Uterus (tissue), 4 donors: ENCODE measurements around the gene ARID1B. TPM values are rescaled to one million over a fixed set of nuclear protein-coding genes. Genes with fewer than 3 reads are reported as not detected.

Experiments
- DNase-seq, 2 donors: peaks; one replicate each; pipeline ENCODE4 v3.0.0-alpha.2; 2019 to 2020
- H3K27ac ChIP-seq, 2 donors: fragments of 200-600 bp; sonication (generic); 1 replicate in 1 of 2; 2 replicates in 1 of 2; pipeline ENCODE4 v1.5.1; 2016 to 2018
- H3K27me3 ChIP-seq, 2 donors: fragments of 200-600 bp; sonication (generic); one replicate each; pipeline ENCODE4 v1.5.1; 2018 to 2019; ENCODE audit warnings: control low read depth in 1 of 2
- H3K36me3 ChIP-seq, 2 donors: fragments of 200-600 bp; sonication (generic); one replicate each; pipeline ENCODE4 v1.5.1; 2019; ENCODE audit warnings: control low read depth in 1 of 2
- H3K4me1 ChIP-seq, 2 donors: fragments of 200-600 bp; sonication (generic); one replicate each; pipeline ENCODE4 v1.5.1; 2018 to 2019; ENCODE audit warnings: control low read depth in 1 of 2
- H3K4me3 ChIP-seq, 2 donors: fragments of 200-600 bp; sonication (generic); 1 replicate in 1 of 2; 2 replicates in 1 of 2; pipeline ENCODE4 v1.5.1; 2018 to 2019; ENCODE audit warnings: mild to moderate bottlenecking in 1 of 2
- H3K9me3 ChIP-seq, 2 donors: fragments of 200-600 bp; sonication (generic); one replicate each; pipeline ENCODE4 v1.5.1; 2019; ENCODE audit warnings: control low read depth in 1 of 2
- POLR2A ChIP-seq, 2 donors: fragments of 450-650 bp; IDR thresholded peaks; one replicate each; pipeline ENCODE4 v1.6.1; 2016; ENCODE audit warnings: antibody characterized with exemption in 2 of 2, mild to moderate bottlenecking in 1 of 2, moderate library complexity in 1 of 2
- intact Hi-C: fragments of 100-400 bp; cut with DNase I; formaldehyde crosslinking; loops from one replicate; pipeline ENCODE4 v1.15.1; 2023; ENCODE audit warnings: low total_unique reads
- total RNA-seq, 4 donors: library from RNA; depleted of rRNA in 3 of 4; stranded (reverse); fragments of >200 nt in 3 of 4; gene quantifications; one replicate each; pipeline versions ENCODE4 v1.1.0 to v1.2.4, GENCODE V29; 2014 to 2023
- TF ChIP-seq, protein P1 (sequence below), 4 experiments: fragments of 200-600 bp in 2 of 4; fragments of 450-650 bp in 2 of 4; sonication (generic) in 2 of 4; IDR thresholded peaks; one replicate each; pipeline ENCODE4 v1.5.1; 2016 to 2019; ENCODE audit warnings: antibody characterized with exemption in 4 of 4, mild to moderate bottlenecking in 2 of 4, moderate library complexity in 1 of 4
- donor health status: DM: yes; HTN: yes; CAD: no.

Gene ARID1B
- total RNA-seq, 4 donors from 2014 or later: 63.8 to 198 (median 125) TPM

DNA sequence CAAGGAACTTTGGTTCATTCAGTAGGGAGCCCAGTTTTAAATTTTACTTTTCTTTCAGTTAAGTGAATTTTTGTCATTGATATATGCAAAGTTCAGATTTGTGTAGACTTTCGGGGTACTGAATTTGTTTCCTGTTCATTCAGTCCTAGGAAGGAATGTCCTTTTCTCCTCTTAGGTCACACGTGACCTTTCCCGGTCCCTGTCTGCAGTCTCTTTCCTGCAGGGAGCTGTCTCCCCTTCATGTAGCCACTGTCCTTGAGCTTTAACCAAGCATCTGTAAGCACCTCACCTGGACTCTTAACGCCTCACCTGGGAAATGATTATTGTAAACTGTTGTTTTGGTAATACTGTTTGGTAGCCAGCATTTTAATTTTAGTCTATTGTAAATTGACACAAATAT is 190.7 kb downstream of the ARID1B start:
- no peak for DNase-seq
- Histone ChIP-seq H3K36me3 (no peaks in the 10 kb centered on the region), H3K9me3 (no peaks in the 10 kb centered on the region), H3K4me1 (peaks cover 4 to 5% of the 10 kb centered on the region in 2 donors), H3K27ac (no peak overlapping the region), H3K4me3 (no peak overlapping the region), H3K27me3 (no peaks in the 10 kb centered on the region)
- TF ChIP-seq, protein P1, sequence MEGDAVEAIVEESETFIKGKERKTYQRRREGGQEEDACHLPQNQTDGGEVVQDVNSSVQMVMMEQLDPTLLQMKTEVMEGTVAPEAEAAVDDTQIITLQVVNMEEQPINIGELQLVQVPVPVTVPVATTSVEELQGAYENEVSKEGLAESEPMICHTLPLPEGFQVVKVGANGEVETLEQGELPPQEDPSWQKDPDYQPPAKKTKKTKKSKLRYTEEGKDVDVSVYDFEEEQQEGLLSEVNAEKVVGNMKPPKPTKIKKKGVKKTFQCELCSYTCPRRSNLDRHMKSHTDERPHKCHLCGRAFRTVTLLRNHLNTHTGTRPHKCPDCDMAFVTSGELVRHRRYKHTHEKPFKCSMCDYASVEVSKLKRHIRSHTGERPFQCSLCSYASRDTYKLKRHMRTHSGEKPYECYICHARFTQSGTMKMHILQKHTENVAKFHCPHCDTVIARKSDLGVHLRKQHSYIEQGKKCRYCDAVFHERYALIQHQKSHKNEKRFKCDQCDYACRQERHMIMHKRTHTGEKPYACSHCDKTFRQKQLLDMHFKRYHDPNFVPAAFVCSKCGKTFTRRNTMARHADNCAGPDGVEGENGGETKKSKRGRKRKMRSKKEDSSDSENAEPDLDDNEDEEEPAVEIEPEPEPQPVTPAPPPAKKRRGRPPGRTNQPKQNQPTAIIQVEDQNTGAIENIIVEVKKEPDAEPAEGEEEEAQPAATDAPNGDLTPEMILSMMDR (IDR thresholded peaks at IDR 0.05): no peak
- TF ChIP-seq POLR2A (IDR thresholded peaks at IDR 0.05): no peak
- intact Hi-C loops: no loop called here

DNA sequence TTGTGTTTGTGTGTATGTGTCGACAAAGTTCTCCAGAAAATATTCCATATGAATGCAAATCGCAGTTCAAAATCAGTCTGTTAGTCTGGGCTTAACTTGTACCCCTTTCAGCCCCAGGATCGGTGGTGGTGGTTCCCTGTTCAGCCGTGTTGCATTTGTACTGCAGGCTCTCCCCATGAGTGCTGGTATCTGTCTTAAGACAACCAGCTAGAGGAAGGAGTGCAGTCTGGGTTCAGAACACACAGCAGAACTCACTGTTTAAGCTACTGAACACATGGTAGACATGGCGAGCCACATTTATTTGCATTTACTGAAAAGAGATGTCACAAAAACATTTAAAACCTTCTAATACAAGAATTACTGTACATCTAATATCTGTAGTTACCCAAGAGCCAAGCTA is 192.1 kb downstream of the ARID1B start:
- H3K9me3 ChIP-seq: no peaks in the 10 kb centered on the region
- intact Hi-C loops: no loop called here
- H3K27ac ChIP-seq: no peak overlapping the region
- no peak overlapping the region for H3K4me3 ChIP-seq
- DNase-seq: no peak
- no peaks in the 10 kb centered on the region for H3K27me3 ChIP-seq
- TF ChIP-seq, protein P1 (IDR thresholded peaks at IDR 0.05): no peak
- no peak for TF ChIP-seq POLR2A (IDR thresholded peaks at IDR 0.05)
- H3K36me3 ChIP-seq: no peaks in the 10 kb centered on the region
- peaks cover 4 to 7% of the 10 kb centered on the region in 2 donors for H3K4me1 ChIP-seq

DNA sequence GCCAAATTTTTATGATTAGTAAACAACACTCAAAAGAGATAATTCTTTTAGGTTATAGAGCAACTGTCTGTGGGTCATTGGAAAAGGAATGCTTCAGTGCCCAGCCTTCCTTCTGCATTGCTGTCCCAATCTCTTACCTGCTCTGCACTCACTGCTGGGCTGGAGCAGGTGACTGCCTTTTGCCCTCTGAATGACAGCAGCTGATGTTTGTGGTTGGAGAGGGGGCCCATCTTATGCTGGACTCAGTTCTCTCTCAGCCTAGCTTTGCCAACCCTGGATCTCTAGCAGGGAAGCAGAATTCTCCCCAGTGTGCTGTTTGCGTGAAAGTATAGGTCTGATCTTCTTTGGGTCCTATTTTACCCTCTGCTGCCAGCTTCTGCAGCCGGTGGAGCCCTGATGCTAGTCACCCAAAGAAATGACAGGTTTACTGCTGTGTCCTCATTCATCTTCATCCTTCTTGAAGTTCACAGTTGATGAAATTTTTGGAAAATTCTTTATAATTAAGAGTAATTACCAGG is 193.5 kb downstream of the ARID1B start:
- Histone ChIP-seq H3K4me3 (no peak overlapping the region), H3K9me3 (no peaks in the 10 kb centered on the region), H3K4me1 (peaks cover 0 to 6% of the 10 kb centered on the region in 2 donors), H3K36me3 (no peaks in the 10 kb centered on the region), H3K27me3 (no peaks in the 10 kb centered on the region), H3K27ac (no peak overlapping the region)
- no peak for DNase-seq
- intact Hi-C loops: no loop called here
- TF ChIP-seq POLR2A (IDR thresholded peaks at IDR 0.05): no peak
- TF ChIP-seq, protein P1 (IDR thresholded peaks at IDR 0.05): no peak

DNA sequence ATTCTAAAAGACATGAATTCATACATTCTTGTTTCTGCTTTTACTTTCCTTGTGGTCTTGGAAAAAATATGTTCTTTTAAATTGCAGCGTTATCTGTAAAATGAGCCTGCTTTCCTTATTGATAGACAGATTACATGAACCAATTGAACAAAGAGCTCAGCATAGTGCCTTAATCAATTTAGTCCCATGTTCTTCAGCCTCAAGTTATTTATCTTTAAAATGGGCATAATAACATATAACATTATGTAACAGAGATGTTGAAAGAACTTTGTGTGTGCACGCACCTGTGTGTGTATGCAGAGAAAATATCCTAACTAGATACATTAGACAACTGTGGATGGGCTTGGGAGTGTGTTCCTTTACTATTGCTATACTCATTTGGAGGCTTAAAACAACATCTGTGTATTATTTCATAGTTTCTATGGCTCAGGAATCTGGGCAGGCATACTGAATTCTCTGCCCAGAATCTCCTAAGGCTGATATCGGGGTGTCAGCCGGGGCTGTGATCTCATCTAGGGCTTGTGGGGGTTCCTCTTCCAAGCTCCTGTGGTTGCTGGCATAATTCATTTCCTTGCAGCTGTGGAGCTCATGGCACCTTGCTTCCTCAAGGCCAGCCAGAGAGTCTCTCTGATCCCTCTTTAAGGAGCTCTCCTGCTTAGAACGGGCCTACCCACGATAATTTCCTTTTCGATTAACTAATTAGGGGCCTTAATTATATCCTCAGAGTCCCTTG is 194.1 kb downstream of the ARID1B start:
- intact Hi-C loops: no loop called here
- no peak for TF ChIP-seq POLR2A (IDR thresholded peaks at IDR 0.05)
- TF ChIP-seq, protein P1 (IDR thresholded peaks at IDR 0.05): no peak
- Histone ChIP-seq H3K27me3 (no peaks in the 10 kb centered on the region), H3K4me1 (peaks cover 0 to 7% of the 10 kb centered on the region in 2 donors), H3K4me3 (no peak overlapping the region), H3K9me3 (no peaks in the 10 kb centered on the region), H3K36me3 (no peaks in the 10 kb centered on the region), H3K27ac (no peak overlapping the region)
- DNase-seq: no peak

DNA sequence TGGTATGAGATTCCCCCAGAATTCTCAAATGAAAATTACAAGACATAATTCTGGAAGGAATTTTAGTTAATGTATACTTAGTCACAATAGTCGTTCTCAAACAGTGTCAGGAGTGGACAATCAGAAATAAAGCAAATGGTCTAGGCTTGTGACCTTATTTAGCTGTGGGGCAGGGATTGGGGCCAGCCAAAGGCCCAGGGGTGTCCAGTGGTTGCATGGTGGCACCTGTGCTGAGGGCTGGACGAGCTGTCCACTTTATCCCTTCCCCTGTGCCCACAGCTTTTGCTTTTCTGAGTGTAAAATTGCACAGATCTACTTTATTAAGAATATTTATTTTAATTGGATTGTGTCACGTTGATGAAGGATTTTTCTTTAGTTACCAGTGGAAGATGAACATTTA is 195.0 kb downstream of the ARID1B start:
- TF ChIP-seq, protein P1 (IDR thresholded peaks at IDR 0.05): no peak
- no peak for TF ChIP-seq POLR2A (IDR thresholded peaks at IDR 0.05)
- Histone ChIP-seq H3K36me3 (no peaks in the 10 kb centered on the region), H3K27me3 (no peaks in the 10 kb centered on the region), H3K4me1 (peaks cover 0 to 13% of the 10 kb centered on the region in 2 donors), H3K9me3 (no peaks in the 10 kb centered on the region), H3K4me3 (no peak overlapping the region), H3K27ac (no peak overlapping the region)
- intact Hi-C loops: no loop called here
- DNase-seq: no peak
